GM21515 (cell line): ENCODE data around the gene SPINT2.
"Not testable (repeated sequence)": the region's sequence is repeated elsewhere in the genome, so short reads cannot be mapped to it uniquely, and the experiment has no call there.

Experiments used
- ATAC-seq: cut with Tn5 transposase; IDR thresholded peaks from one replicate; pipeline ENCODE4 v1.9.1; 2021; ENCODE audit not compliant: unreplicated experiment

SPINT2 gene

DNA sequence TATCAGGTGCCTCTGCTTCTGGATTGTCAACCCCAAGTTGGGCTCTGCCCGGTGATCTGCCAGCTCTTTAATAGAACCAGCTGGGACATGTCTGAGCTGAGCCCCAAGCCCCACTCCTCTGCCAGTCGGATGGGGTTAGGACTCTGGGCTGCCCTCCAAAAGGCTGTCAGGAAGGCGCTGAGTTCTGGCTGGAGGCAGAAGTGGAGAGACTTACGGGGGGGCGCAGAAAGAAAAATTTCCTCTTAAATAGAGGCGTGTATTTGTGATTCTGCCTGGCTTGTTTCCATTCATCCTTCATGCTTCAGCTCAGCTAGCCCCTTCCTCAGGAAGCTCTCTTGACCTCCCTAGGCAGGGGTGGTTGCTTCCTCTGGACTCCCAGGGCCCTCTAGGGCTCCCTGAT lies 54.3 kb downstream of the SPINT2 start:
- ATAC-seq: no peak

DNA sequence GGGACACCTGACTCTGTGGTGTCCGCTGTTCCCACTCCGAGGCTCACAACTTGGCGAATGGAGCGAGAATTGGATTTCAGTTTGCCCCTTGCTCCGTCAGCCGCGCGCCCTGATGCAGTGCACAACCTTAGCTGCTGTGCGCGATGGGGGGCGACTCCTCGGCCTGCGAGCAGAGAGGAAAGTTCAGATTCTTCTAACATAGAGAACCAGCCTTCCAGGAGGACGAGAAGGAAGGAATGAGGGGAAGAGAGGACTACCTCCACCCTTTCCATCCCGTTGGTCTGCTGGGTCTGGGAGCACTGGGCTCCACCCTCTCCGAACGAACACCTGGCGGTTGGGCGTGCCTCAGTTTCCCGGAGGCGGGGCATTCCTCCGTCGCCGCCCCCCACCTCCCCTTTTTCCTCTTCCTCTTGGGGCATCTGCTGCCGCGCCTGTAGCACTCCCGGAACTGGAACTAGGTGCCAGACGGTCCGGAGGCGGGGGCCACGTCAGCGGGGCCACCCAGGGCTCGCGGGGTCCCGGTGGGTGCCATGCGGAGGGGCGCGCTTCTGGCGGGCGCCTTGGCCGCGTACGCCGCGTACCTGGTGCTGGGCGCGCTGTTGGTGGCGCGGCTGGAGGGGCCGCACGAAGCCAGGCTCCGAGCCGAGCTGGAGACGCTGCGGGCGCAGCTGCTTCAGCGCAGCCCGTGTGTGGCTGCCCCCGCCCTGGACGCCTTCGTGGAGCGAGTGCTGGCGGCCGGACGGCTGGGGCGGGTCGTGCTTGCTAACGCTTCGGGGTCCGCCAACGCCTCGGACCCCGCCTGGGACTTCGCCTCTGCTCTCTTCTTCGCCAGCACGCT lies 55.3 kb downstream of the SPINT2 start, which contains the start of gene KCNK6:
TSS of gene KCNK6 (plus strand) at position 425 of the 838 bp plus-strand sequence. CDS start at position 531, 106 bp downstream.
- ATAC-seq: no peak

- no peak for ATAC-seq
Observed at GRCh38 chr19:38320969-38321339, 56.6 kb downstream of the SPINT2 start.

DNA sequence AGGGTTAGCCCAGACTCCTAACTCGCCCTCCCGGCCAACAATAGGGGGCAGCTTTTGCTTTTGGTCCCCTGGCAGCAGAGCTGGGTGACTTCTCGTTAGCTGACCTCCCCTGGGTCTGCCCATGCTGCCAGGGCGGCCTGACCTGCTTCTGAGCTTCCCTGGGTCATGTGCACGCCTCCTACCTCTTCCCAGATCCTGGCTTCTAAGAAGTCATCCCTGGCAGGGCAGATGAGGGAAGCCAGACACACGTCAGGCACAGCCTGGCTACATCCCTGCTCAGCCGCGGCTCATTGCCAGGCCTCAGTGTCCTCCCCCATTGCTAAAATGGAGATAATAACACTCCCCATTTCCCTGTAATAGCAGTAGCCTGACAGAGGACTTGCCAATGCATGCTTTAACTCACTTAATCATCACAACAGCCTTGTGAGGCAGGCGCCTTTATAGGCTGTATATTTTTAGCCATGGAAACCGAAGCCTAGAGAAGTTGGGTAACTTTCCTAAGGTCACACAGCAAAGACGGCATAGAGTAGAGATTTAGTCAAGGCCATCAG lies 57.3 kb downstream of the SPINT2 start:
- ATAC-seq: no peak

- ATAC-seq: no peak
Observed at GRCh38 chr19:38323291-38323690, 58.9 kb downstream of the SPINT2 start.

- ATAC-seq: no peak
Observed at GRCh38 chr19:38324431-38324830, 60.1 kb downstream of the SPINT2 start.

- ATAC-seq: no peak
Observed at GRCh38 chr19:38326591-38326990, 62.2 kb downstream of the SPINT2 start.

GRCh38 chr19:38329651-38330050 lies 65.3 kb downstream of the SPINT2 start:
- ATAC-seq: no peak

GRCh38 chr19:38331728-38332127 lies 67.4 kb downstream of the SPINT2 start:
- no peak for ATAC-seq

DNA sequence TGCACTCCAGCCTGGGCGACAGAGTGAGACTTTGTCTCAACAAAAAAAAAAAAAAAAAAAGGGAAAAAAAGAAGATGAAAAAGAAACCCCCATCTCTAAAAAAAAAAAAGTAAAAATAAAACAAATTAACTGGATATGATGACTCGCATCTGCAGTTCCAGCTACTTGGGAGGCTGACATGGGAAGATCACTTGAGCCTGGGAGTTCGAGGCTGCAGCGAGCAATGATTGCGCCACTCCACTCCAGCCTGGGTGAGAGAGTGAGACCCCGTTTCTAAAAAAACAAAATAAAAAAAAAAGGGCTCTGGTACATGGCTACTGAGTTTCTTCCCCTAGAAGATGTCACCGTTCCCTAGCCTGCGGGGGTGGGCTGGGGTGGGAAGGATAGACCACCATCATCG lies 68.9 kb downstream of the SPINT2 start:
- no peak for ATAC-seq

- peak; percentile 65 for ATAC-seq
Observed at GRCh38 chr19:38335949-38336637, 71.7 kb downstream of the SPINT2 start.

GRCh38 chr19:38336638-38337359 lies 72.4 kb downstream of the SPINT2 start:
- ATAC-seq: peak; percentile 50

- no peak for ATAC-seq
Observed at GRCh38 chr19:38337360-38337653, 72.9 kb downstream of the SPINT2 start.

GRCh38 chr19:38339011-38339410 lies 74.6 kb downstream of the SPINT2 start:
- ATAC-seq: not testable (repeated sequence)

DNA sequence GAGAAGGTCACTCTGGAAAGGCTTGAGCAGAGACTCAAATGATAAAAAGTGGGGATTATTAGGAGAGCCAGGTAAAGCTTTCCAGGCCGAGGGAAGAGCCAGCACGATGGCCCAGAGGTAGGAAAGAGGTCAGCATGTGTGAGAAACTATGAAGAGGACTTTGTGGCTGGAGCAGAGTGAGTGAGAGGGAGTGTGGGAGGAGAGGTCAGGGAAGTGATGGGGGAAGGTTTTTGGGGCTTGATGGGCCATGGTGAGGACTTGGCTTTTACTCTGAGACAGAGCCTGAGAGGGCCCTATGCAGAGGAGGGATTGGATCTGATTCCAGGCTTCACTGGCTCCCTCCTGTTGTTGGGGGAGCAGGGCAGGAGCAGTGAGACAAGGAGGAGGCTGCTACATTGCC lies 76.6 kb downstream of the SPINT2 start:
- no peak for ATAC-seq
